GM13977 (cell line): ENCODE data around the gene MAD1L1.

Source experiments
- DNase-seq: peaks from one replicate; pipeline ENCODE4 v3.0.0; 2012; ENCODE audit warnings: low spot score
- CTCF ChIP-seq: IDR thresholded peaks from 2 replicates; pipeline ENCODE4 v1.5.1; 2012; ENCODE audit warnings: mild to moderate bottlenecking, control low read depth; ENCODE audit not compliant: insufficient read depth; ENCODE audit errors: extremely low read depth, missing control alignments
- in situ Hi-C: fragments of 300-500 bp; cut with MboI; formaldehyde crosslinking; loops from one replicate; pipeline ENCODE4 v1.12.0; 2022; ENCODE audit warnings: low sequenced_read_pairs, low pct_unique_long_range_greater_than_20kb, mixed read lengths, inconsistent platforms; ENCODE audit not compliant: unreplicated experiment

MAD1L1 gene

DNA sequence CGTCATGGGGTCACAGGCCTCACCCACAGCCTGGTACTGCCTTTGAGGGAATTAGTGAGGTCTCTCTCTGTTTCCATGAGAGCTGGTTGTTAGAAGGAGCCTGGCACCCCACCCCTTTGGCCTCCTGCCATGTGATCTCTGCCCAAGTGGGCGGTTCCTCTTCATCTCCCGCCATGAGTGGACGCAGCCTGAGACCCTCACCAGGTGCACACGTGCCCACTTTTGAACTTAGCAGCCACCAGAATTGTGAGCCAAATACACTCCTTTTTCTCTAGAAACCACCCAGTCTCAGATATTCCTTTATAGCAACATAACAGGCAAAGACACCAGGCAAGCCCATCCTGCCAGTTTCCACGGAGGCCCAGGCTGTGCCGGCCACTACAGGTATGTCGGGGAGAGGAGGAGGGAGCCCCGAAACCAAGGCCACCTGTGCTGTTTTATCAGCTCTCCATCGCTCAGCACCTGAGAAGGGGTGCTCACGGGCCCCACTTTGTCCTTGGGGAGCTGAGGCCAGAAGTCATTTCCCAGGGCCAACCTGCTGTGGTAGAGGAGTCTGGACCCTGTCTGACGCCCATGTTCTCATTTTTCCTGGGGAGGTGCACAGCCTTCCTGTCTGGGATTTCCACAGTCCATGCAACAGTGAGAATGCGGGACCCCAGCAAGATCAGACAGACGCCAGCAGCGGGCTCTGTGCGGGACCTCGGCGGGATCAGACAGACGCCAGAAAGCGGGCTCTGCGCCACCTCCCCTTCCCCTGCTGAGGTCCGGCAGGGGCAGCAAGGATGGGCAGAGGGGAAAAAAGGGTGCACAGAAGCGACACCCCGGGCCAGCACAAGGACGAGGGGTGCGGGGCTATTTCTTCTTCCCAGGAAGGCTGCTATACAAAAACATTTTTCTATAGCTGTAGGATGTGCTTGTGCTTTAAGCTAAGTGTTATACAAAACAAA lies 342.2 kb downstream of the MAD1L1 start:
- DNase-seq, result no peak
- in situ Hi-C loops, result no loop called here
- no peak for TF ChIP-seq CTCF

DNA sequence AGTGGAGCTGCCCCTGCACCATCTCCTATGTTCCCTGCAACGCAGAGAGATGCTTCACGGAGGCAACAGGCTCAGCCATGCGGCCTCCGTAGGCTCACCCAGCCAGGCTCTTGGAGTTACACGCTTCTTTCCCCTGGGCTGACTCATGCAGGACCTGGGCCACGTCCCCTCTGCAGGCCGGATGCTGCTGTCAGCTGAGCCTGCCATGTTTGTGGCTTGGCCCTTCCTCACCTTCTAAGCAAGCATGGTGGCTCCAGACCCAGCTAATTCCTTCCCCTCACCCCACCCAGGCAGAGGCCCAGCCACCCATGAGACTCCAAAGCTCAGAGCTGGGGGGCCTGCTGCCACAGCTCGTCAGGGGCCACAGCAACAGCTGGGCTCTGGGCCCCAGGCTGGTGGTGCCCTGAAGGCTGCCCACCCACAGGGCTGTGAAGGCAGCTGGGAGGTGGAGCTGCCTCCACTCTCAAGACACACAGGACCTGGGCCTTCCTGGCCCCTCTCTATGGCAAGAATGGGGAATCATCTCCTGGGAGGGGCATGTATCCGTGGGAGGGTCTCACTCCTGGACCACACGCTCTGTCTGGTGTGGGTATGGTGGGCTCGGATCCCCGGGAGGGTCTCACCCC lies 343.1 kb downstream of the MAD1L1 start:
- in situ Hi-C loops, result no loop called here
- TF ChIP-seq CTCF, result no peak
- DNase-seq, result no peak

DNA sequence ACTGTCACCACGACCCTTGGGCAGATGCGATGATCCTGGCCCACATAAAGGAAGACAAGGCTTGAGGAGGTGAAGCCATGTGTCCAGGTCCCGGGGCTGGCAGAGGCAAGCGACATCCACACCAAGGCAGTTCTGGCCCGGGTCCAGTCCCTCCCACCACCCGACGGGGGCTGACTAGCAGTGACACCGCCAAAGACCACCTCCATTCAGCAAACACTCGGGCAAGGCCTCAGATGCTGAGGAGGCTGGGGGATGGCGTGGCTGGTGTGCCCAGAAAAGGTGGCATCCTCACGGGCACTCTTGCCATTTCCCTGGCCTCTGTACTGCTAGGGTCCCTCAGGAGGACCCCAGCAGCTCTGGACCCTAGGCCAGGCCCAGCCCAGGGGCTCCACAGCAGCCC lies 343.7 kb downstream of the MAD1L1 start:
- no peak for DNase-seq
- in situ Hi-C loops, result no loop called here
- TF ChIP-seq CTCF, result no peak

- no peak for TF ChIP-seq CTCF
- no peak for DNase-seq
- in situ Hi-C loops, result no loop called here
Measured at GRCh38 chr7:1888425-1888824, 344.3 kb downstream of the MAD1L1 start.

DNA sequence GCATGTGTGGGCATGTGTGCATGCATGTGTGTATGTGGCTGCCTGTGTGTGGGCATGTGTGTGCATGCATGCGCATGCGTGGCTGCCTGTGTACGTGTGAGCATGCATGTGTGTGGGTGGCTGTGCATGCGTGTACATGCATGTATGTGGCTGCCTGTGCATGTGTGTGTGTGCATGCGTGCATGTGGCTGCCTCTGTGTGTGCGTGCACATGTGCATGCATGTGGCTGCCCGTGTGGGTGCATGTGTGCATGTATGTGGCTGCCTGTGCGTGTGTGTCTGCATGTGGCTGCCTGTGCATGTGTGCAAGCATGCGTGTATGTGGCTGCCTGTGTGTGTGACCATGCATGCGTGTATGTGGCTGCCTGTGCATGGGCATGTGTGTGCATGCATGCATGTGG lies 345.5 kb downstream of the MAD1L1 start:
- DNase-seq, result no peak
- no peak for TF ChIP-seq CTCF
- in situ Hi-C loops, result no loop called here

GRCh38 chr7:1886361-1887064 lies 346.2 kb downstream of the MAD1L1 start:
- in situ Hi-C loops, result no loop called here

More at GRCh38 chr7:1886361-1887064, 346.2 kb downstream of the MAD1L1 start:
- DNase-seq, result no peak
- TF ChIP-seq CTCF, result no peak
